ENCODE measurements around the gene TMA7.

The TMA7 gene

DNA sequence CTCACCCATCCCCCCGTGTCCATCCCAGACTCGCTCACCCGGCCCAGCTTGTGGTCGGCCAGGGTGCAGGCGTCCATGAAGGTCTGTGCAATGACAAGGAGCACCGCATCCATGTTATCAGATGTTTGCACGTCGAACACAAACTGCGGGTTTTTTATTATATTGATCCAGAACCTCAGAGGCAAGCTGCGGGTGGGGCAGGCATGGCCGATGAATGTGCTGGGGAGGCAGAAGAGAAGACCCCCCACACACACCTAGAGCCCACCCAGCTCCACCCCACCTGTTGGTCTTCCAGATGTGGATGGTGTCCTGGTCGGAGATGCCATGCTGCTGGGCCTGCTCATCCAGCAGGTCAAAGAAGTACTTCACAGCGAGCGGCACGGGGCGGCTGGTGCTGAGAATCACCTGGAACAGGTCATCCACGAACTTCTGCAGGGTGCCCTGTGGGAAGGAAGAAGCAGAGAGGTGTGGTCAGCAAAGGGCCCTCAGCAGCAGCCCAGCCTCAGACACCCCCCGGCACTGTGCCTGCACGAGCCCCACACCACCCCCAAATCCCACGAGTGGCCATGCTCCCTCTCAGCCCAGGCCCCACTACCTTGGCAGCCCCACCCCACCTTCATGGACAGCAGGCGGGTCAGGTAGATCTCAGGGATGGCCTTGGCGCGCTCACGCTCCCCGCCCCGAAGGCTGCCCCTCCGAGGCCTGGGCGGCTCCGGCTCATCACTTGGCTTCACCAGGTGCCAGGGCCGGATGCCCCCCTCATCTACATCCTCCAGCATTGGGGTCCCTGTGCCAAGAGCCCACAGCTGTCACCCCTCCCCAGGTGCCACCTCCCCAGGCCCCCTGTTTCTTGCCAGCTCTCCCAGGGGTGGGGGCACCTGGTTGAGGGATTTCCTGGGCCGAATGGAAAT is 30.5 kb upstream of the TMA7 start:
- DNase-seq: no peak

DNA sequence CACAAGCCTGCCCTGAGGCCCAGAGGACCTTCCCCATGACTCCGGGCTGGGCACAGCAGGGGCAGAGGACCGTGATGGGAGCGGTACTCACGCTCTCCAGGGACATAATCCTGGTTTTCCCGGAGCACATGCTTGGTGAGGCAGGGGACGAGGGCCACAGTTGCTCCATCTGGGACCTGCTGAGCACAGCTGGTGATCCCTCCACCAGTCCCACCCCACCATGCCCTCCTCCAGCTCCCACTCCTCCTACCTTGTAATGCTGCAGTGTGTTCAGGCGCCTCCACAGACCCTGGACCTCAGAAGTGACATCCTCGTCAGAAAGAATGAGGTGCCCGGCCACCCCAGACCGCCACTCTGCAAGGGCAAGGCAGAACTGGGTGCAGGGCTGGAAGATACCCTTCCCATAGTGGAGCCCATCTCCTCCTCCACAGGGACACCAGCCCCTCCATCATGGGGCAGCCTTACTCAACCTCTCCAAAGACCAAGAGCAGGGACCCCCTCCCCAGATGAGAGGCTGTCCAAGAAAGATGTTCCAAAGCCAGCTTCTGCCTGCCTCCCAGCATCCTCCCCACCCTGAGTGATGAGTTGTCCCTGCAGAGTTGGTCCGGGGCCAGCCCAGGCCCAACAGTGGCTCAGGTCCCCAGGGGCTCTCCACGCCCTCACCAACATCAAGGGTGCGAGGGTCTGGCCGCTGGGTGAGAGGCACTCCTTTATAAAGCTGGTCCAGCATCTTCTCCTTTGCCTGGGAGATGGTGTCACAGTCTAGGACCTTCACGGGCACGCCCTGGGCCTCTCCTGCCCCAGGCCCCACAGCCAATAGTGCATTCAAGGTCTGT is 29.6 kb upstream of the TMA7 start:
- DNase-seq: no peak

DNA sequence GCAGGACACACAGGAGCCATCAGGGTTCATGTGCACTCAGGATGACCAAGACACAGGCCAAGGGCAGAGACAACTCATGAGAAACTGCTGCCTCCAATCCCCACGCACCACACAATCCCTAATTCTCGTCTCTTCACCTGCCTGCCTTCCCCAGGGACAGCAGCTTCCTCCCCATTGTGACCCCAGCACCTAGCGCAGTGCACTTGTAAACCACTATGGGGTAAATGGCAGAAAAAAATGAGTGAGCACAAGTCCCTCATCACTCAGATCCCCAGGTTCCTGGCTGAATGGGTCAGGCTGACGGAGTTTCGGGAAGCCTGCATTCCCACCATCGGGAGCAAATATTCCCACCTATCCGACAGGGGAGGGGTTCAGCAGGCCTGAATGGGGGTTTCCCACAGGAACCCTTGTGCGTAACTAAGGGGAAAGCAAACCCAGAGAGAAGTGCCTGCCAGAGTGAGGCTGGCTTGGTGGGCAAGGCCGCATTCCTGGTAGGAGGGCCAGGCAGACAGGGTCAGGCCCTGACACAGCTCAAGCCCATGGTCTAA is 28.9 kb upstream of the TMA7 start:
- no peak for DNase-seq

DNA sequence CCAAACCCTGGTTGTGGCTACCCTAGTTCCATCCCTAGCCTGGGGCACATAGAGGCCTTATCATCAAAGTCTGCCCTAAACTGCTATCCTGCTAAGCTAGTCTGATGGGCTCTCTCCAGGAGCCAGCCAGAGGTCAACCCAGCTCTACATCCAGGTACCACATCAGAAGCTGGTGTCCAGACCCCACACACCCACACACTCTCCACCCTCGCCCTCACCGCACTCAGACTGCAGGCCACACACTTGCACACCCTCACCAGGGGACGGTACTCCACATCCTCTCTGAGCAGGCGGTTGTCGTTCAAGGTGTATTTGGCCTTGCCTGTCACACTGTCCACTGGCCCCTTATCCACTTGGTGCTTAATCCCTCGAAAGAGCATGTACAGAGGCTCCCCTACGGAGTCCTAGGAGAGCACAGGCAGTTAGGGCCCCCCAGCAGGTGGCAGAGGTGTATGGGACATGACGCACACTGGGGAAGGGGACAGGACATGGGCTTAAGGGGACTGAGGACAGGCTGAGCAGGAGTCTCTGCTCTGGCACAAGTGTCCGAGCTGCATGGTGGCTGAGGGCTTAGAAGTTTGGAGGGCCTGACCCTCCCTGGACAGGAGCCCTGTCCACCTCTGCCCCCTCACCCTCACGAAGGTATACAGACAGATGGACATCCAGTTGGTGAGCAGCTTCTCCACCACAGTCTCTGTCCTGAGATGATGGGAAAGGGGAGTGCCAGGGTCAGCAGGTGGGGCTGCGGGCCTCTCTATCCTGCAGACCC is 28.3 kb upstream of the TMA7 start:
- no peak for DNase-seq

DNA sequence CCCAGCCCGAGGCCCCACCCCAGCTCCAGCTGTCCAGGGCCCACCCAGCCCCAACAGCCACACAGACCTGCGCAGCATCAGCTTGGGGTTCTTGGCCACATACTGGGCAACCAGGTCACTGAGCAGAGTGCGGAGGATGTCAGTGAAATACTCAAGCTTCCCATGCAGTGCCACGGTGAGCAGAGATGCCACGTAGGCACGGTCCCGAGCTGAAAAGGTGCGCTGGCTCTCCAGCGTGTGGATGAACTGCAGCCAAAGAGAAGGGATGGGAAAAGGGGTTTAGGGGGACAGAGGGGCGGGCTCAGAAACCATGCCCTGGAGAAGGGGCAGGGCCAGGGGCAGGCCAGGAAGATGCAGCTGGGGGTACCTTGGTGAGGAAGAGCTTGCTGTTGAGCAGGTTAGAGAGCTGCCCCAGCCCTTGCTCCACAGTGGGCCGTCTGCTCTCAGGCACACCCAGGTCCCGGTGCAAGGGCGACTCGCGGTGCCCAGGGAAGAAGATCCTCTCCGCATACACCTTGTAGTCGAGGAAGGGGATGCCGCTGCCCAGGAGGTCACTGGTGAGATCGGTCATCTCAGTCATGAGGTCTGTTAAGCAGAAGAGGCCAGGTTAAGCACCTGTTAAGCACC is 27.6 kb upstream of the TMA7 start:
- no peak for DNase-seq

DNA sequence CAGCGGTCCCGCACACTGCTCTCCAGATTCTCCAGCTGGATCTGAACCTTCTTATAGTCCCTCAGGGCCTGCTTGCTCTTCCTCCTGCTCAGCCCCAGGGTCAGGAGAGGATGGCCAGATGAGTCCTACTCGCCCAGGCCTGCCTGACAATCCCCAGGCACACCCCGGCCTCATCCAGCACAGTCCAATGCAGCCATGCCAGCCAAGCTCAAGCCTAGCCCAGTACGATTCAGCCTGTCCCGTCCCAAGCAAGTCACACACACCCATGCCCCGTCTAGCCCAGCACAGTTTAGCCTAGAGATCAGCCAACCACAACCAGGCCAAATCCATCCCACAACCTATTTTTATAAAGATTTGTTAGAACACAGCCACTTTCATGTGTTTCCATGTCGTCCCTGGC is 27.0 kb upstream of the TMA7 start:
- DNase-seq: no peak

DNA sequence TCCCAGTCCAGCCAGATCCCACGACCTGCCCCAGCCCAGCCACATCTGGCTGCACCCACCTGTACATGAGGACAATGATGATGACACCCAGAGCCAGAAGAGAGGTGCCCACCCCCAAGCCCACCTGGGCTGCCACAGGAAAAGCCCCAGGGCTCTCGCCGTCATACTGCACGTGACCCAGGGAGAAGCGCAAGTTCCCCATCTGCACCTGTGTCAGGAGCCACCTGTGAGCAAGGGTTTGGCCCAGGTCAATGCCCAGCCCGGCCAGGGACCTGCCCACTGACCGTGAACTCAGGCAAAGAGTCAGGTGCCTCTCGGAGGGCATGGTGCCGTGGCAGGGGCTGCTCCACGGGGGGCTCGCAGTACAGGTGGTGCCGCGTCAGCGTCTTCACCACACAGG is 26.4 kb upstream of the TMA7 start:
- DNase-seq: no peak

DNA sequence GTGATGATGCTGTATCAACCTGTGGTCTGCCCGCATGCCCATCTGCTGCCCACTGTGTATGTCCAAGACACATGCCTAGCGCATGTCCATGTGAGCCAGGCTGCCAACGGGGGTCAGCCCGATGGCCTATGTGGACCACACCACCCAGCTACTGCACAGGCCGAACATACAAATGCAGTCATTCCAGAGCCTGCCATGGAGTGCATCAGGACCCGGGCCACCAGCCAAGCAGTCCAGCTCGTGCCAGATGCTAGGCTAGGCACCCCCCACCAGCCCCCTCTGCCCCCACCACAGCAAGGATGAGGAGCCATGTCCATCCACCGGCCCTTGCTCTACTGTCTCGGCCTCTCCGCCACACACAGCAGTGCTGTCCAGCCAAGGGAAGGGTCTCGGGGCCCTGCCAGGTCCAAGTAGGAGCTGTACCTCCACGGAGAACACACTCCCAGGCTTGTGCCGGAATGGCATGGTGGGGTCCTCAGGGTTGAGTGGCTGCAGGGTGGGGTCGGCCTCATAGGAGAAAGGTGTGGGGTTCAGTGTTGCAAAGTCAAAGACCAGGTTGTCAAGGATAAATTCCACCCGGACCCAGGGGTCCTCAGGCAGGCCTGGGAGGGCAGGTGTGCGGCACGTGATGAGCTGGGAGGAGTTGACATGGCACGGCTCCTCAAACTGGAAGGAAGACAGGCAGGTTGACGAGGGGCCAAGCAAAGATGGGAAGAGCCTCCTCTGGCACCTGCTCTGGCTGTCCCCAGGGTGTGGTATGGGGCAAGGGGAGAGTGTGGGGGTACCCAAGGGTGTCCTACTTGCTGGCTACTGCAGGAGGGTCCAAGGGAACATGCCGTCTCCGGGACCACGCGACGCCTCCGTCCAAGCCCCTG is 25.4 kb upstream of the TMA7 start:
- DNase-seq: no peak

DNA sequence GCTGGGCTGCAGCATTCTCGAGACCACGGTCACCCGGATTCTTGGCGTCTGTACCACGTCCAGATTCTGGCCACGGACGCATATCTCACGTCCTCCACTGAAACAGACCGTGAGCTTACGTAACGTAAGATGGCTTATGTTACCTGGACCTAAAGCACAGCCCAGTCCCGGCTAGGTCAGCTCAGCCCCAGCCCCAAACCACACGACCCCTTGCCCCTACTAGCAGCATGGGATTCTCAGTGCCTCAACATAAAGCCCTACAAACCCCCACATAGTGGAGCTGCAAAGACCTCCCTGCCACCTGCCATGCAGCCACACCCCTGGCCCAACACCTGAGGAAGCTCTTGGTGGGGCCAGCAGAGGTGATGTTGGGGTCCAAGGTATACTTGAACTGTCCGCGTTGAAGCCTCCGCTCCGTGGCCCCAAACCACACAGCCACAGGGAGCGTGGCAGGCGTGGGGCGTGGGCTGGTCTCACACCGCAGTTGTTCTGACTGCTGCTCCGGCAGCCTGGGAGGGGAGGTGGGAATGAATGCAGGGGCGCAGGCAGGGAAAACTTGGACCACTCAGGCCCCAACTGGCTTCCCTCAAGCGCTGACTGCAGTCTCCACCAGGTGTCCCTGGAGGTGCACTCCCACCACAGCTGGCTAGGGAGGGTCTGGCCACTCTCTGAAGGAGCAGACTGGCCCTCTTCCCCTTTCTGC is 24.7 kb upstream of the TMA7 start:
- DNase-seq: no peak

DNA sequence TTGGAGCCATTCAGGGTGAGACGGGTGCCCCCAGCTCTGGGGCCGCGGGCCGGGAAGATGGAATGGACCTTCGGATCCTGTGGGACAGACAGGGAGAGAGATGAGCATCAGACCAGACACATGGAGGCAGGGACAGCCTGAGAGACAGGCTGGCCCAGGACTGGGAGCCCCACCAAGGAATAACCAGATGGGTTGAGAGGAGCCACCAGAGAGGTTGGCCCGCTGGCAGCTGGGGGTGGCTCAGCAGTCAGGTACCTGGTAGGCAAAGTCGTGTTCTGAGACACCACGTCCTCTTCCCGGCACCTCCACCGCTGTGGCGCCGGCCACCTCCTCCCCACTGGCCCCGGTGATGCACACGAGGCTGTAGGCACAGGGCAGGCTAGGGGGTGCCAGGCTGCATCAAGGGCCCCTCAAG is 24.0 kb upstream of the TMA7 start:
- DNase-seq: no peak

DNA sequence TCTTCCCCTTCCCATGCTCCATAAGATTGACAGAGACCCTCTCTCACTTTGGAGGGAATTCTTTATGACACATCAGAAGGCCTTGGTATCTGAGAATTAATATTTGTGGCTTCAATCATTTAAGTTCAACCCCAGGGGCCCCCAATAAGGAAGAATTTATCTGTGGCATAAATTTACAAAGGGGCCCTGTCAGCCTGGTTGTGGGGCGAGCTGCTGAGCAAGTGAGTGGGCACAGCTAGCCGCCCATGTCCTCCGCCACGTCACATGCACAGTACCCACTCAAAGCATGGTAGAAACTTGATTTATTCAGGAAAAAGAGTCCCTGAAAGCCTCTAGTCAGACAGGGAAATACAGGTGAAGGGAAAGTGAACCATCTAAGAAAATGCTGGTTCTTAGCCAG is 23.5 kb upstream of the TMA7 start:
- no peak for DNase-seq

DNA sequence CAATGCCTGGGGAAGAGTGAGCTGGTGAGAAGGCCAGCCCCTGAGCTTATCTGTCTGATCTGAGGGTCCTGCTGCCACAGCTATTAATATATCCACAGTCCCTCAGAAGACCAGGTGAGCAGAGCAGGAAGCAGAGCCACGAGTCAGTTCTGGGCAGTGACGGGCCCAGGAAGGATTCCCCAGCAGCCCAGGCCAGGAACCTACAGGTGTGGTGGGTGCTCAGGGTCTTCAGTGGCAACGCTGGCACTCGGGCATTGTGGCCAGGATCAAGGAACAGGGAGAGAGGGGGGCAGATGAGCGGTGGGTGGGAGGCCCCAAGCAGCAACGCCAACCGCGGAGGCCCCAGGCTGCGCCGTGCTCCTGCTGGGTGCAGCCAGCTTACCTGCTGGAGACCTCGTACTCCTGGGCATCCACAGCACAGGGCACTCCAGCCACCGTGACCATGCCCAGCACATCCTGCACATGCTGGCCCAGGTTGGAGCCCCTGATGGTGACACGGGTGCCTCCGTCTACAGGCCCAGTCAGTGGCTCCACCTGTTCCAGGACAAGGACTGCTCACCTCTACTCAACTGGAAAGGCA is 22.4 kb upstream of the TMA7 start:
- no peak for DNase-seq

DNA sequence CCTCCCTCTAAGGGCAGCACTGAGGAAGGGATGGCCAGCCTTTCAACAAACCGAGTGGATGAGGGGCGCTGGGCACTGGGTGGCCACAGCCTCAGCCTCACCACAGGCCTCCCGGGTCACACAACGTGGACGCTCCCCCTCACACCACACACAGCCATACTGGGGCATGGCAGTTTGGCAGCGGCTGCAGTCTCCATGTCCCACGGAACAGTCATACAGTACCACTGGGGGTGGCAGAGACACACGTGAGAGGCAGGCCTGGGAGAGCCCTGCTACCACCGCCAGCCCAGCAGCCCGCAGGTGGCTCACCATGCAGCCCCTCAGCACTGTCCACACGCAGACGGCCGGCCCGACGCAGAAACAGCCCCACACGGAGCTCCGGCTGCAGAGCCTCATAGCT is 21.9 kb upstream of the TMA7 start:
- DNase-seq: no peak

DNA sequence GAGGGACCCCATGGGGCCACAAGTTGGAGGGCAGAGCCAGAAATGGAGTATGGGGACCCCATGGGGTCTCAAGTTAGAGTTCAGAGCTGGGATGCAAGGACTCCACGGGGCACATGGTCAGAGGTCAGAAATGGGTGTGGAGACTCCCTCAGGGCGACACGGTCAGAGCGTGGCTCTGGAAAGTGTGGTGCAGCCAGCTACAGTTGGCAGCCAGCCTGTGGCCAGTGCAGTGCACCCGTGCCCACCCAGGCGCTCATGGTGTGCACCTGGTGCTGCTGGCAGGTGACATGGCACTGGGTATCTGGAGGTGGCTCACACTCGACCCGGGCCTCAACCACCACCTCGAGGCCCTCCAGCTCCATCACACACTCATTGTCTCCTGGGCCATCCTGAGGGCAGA is 21.4 kb upstream of the TMA7 start:
- no peak for DNase-seq

DNA sequence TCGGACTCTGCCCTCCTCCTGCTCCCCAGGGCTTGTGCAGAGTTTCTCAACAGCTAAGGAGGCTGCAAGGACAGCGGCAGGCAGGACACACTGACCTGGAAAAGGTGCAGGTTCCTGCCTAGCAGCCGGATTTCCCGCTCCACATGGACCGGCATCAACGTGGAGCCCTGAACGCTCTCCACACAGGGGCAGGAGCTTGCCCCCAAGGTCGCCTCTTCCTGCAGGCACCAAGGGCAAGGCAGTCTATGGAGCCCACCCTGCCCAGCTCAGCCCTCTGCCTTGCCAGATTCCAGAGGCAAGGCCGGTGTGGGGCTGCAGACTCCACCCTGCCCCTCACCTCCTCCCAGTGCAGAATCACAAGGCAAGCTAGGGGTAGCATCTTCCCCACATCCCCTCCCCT is 20.9 kb upstream of the TMA7 start:
- no peak for DNase-seq

DNA sequence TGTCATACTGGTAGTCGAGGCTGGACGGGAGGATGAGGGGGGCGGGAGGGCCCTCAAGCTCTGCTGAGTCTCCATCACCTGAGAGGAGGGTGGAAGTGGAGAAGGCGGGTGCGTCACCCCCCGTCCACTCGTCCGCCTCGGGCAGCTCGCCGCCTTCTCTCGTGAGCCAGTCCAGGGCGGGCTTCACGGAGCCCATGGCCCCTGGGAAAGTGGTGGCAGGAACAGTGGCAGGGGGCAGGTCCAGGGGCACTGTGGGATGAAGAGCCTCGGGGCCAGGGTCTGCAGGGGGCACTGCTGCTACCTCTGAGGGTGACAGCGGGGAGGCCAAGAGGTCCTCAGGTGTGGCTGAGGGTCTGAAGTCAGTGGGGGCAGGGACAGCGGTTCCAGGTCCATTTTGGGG is 20.5 kb upstream of the TMA7 start:
- no peak for DNase-seq

DNA sequence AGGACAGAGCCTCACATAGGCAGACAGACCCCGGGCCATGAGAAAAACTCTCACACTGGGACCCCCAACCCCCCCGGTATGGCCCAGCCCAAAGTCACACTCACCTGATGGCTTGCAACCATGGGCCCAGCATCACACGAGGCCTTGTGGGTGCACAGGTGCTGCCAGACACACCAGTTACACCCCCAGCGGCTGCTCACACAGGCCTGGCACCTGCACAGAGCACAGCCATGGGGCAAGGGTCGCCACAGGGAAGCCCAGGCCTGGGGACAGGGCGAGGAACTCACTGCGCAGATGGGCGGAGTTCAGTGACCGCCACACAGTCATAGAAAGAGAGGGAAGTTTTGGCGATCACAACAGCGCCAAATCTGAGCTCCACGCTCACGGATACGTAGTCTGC is 19.5 kb upstream of the TMA7 start:
- no peak for DNase-seq

DNA sequence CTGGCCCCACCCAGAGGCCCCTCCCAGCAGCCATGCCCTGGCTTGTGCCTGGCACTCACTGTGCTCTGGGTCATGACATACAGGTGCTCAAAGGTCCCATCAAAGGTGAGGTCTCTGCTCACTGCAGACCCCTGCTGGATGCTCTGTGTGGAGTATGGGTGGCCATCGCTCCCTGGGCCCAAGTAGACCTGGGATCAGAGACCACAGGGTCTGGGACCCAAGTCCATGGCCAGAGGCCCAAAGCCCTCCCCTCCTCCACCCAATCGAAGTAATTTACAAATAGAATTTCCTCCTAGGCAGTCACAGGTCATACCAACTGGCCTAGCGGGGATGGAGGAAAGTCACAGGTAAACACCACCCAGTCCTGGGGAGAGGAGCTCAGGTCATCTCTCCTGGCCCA is 17.8 kb upstream of the TMA7 start:
- no peak for DNase-seq

DNA sequence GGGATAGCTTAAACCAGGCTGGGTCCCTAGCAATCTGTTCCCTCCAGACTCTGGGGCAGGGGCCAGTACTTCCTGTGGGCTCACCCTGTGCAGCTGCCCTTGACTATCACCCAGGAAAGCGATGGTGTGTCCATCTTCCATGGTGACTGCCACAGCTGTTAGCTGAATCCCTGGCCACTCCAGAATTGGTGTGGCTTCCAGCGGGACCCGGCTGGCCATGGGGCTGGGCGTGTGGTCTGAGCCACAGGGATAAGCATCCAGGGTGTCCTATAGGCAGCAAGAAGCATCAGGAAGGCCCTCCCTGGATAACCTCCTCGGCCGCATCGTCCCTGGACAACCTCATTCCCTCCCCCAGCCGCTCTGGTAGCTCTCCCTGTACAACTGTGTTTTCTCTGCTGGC is 17.4 kb upstream of the TMA7 start:
- DNase-seq: no peak

DNA sequence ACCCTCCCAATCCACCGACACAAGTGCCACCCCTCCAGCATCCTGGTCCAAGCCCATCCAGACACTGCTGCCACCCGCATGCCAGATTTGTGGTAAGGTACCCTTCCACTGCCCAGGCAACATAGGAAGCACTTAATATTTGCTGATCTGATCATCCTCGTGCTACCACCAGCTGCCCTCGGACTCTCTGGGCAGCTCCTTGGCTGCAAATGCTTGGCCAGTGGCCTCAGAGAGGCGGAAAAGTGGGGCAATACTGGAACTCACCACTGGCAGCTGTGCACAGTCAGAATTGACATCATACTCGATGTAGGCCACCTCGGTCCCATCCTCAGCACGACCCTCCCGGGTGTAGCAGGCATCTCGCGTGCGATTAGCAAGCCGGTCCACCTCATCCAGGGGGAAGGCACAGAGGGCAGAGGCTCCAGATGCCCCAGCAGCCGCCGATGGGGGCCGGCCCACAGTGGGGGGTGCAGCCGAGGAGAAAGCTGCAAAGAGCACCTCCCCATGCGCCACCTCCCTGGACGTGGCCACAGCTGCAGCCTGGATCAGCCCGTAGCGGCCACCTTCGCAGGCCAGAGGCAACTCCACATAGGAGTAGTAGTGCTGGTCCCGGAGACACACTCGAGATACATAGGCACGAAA is 16.7 kb upstream of the TMA7 start:
- DNase-seq: no peak

Measured in activated CD4-positive, alpha-beta T cell treated with anti-CD3 and anti-CD28 coated beads for 4 hours (primary cell).